AG20443 (cell line): Measurements from ENCODE around the gene RFT1.

Source experiments
- DNase-seq: peaks from one replicate; pipeline ENCODE4 v3.0.0; 2012; ENCODE audit warnings: low spot score, mixed read lengths

RFT1 gene

GRCh38 chr3:53126601-53127000 is 3.6 kb downstream of the RFT1 start:
- no peak for DNase-seq

- no peak for DNase-seq
Measured at GRCh38 chr3:53123953-53124352, 6.3 kb downstream of the RFT1 start.

GRCh38 chr3:53123510-53123909 is 6.7 kb downstream of the RFT1 start:
- no peak for DNase-seq

- no peak for DNase-seq
Measured at GRCh38 chr3:53122933-53123305, 7.3 kb downstream of the RFT1 start.

GRCh38 chr3:53122255-53122932 is 7.8 kb downstream of the RFT1 start:
- no peak for DNase-seq

GRCh38 chr3:53120336-53120735 is 9.9 kb downstream of the RFT1 start:
- no peak for DNase-seq

- DNase-seq = no peak
Measured at GRCh38 chr3:53116956-53117355, 13.3 kb downstream of the RFT1 start.

- peak; percentile 41 for DNase-seq
Measured at GRCh38 chr3:53114412-53115074, 15.7 kb downstream of the RFT1 start.

GRCh38 chr3:53114011-53114400 is 16.2 kb downstream of the RFT1 start:
- DNase-seq = peak; percentile 91

GRCh38 chr3:53113293-53114010 is 16.8 kb downstream of the RFT1 start:
- no peak for DNase-seq

- no peak for DNase-seq
Measured at GRCh38 chr3:53111822-53112221, 18.4 kb downstream of the RFT1 start.

- DNase-seq = peak; percentile 86
Measured at GRCh38 chr3:53109891-53110771, 20.1 kb downstream of the RFT1 start.

- DNase-seq = peak; percentile 51
Measured at GRCh38 chr3:53109190-53109589, 21.0 kb downstream of the RFT1 start.

- no peak for DNase-seq
Measured at GRCh38 chr3:53104762-53105161, 25.5 kb downstream of the RFT1 start.

GRCh38 chr3:53103397-53104296 is 26.6 kb downstream of the RFT1 start:
- DNase-seq = no peak

- peak; percentile 47 for DNase-seq
Measured at GRCh38 chr3:53102601-53103147, 27.6 kb downstream of the RFT1 start.

- DNase-seq = no peak
Measured at GRCh38 chr3:53101956-53102355, 28.3 kb downstream of the RFT1 start.

- DNase-seq = no peak
Measured at GRCh38 chr3:53100818-53101466, 29.3 kb downstream of the RFT1 start.

- DNase-seq = no peak
Measured at GRCh38 chr3:53097887-53098286, 32.3 kb downstream of the RFT1 start.

- no peak for DNase-seq
Measured at GRCh38 chr3:53092942-53093341, 37.3 kb downstream of the RFT1 start.
